Breast epithelium (tissue), 3 donors: ENCODE data around the gene GUCY1A2.

ENCODE experiments used
- CTCF ChIP-seq, 3 donors: fragments of 450-650 bp; IDR thresholded peaks; one replicate each; pipeline ENCODE4 v1.5.1; 2016 to 2017; ENCODE audit warnings: antibody characterized with exemption in 3 of 3, mild to moderate bottlenecking in 3 of 3, moderate library complexity in 3 of 3
- POLR2A ChIP-seq: fragments of 450-650 bp; IDR thresholded peaks from one replicate; pipeline ENCODE4 v1.6.1; 2016; ENCODE audit warnings: antibody characterized with exemption, mild to moderate bottlenecking, moderate library complexity
- POLR2AphosphoS5 ChIP-seq, 3 donors: sonication (generic); formaldehyde crosslinking; IDR thresholded peaks; one replicate each; pipeline ENCODE4 v1.6.1; 2017; ENCODE audit warnings: antibody characterized with exemption in 3 of 3

DNA sequence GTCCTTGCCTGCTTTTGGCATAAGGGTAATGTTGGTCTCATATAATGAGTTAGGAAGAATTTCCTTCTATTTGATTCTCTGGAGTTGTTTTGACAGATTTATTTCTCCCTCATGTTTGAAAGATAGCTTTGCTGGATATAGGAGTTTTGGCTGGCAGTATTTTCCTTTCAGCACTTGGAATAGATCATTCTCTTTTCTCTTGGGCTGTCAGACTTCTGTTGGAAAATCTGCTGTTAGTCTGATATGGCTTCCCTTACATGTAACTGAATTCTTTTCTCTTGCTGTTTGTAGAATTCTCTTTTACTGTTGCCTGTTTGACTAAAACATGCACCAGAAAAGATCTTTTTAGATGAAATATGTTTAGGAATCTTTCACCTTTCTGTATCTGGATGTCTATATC, 165.5 kb downstream of the GUCY1A2 start:
- TF ChIP-seq CTCF (IDR thresholded peaks at IDR 0.05) (no peak), POLR2A (no peak), POLR2AphosphoS5 (IDR thresholded peaks at IDR 0.05) (no peak)
